ENCODE measurements around the gene NBL1. TPM values are rescaled to one million over a fixed set of nuclear protein-coding genes. Genes with fewer than 3 reads are reported as not detected.

The NBL1 gene
- total and polyA plus RNA-seq, 4 experiments from 2014 or later: 8.9 to 24.6 (median 17.4) TPM

GRCh38 chr1:19690342-19690741, 46.2 kb downstream of the NBL1 start:
- no peak for DNase-seq
- Histone ChIP-seq H3K27me3 (ENCODE audit: insufficient read depth, low read length) (no peaks in the 10 kb centered on the region), H3K4me1 (ENCODE audit: insufficient read depth, low read length) (peaks cover 48% of the 10 kb centered on the region), H3K4me3 (ENCODE audit: low read length in 2 of 2) (no peak overlapping the region), H3K36me3 (ENCODE audit: insufficient read depth, low read length) (no peaks in the 10 kb centered on the region), H3K27ac (ENCODE audit: low read depth, low read length) (no peak overlapping the region), H3K9me3 (ENCODE audit: control insufficient read depth in 1 of 2, low read length in 2 of 2) (no peaks in the 10 kb centered on the region)
- Mint-ChIP-seq H3K36me3 (peaks cover 42 to 54% of the 10 kb centered on the region in 2 donors), H3K4me1 (peaks cover 26 to 56% (median 40%) of the 10 kb centered on the region in 4 donors), H3K27ac (peak overlapping the region; percentile 7 to 95 (median 80)), H3K4me3 (peak overlapping the region in 4 of 8 donors; percentile 8 to 68 (median 36)), H3K27me3 (no peaks in the 10 kb centered on the region), H3K9me3 (peaks cover 0 to 9% (median 3%) of the 10 kb centered on the region in 8 donors)
- intact Hi-C loops (cut with micrococcal nuclease): no loop called here
- CTCF ChIA-PET (ENCODE audit: partially characterized antibody): interaction anchor here (0.8 to 3.9 kb wide), 2 partner anchors 13 to 28 kb away, joined by 3 to 18 read pairs; no protein-coding TSS in a partner anchor
- POLR2A ChIA-PET (ENCODE audit: partially characterized antibody): no interaction called here

- peaks cover 53 to 56% of the 10 kb centered on the region in 2 donors for H3K36me3 Mint-ChIP-seq
Observed at GRCh38 chr1:19694298-19694697, 50.2 kb downstream of the NBL1 start.

GRCh38 chr1:19695772-19696171, 51.7 kb downstream of the NBL1 start:
- H3K4me1 Mint-ChIP-seq: peaks cover 0 to 13% (median 9%) of the 10 kb centered on the region in 4 donors
- Histone ChIP-seq H3K4me1 (ENCODE audit: insufficient read depth, low read length) (no peaks in the 10 kb centered on the region), H3K27me3 (ENCODE audit: insufficient read depth, low read length) (no peaks in the 10 kb centered on the region), H3K4me3 (ENCODE audit: low read length in 2 of 2) (no peak overlapping the region), H3K36me3 (ENCODE audit: insufficient read depth, low read length) (no peaks in the 10 kb centered on the region), H3K9me3 (ENCODE audit: control insufficient read depth in 1 of 2, low read length in 2 of 2) (no peaks in the 10 kb centered on the region), H3K27ac (ENCODE audit: low read depth, low read length) (no peak overlapping the region)
- DNase-seq: no peak
- CTCF ChIA-PET (ENCODE audit: partially characterized antibody): interaction anchor here (1.3 to 1.5 kb wide), 3 partner anchors 8 to 35 kb away, joined by 3 to 6 read pairs (median 4); no protein-coding TSS in a partner anchor
- H3K27me3 Mint-ChIP-seq: no peaks in the 10 kb centered on the region
- peaks cover 0 to 3% (median 0%) of the 10 kb centered on the region in 8 donors for H3K9me3 Mint-ChIP-seq
- peak overlapping the region in 1 of 7 donors; percentile 42 for H3K27ac Mint-ChIP-seq
- no peak overlapping the region for H3K4me3 Mint-ChIP-seq
- POLR2A ChIA-PET (ENCODE audit: partially characterized antibody): no interaction called here
- intact Hi-C loops (cut with micrococcal nuclease): no loop called here
- H3K36me3 Mint-ChIP-seq: peaks cover 48 to 57% of the 10 kb centered on the region in 2 donors

More at GRCh38 chr1:19694298-19694697, 50.2 kb downstream of the NBL1 start:
- Histone ChIP-seq H3K9me3 (ENCODE audit: control insufficient read depth in 1 of 2, low read length in 2 of 2) (no peaks in the 10 kb centered on the region), H3K27ac (ENCODE audit: low read depth, low read length) (no peak overlapping the region), H3K27me3 (ENCODE audit: insufficient read depth, low read length) (no peaks in the 10 kb centered on the region), H3K4me1 (ENCODE audit: insufficient read depth, low read length) (peaks cover 14% of the 10 kb centered on the region), H3K36me3 (ENCODE audit: insufficient read depth, low read length) (no peaks in the 10 kb centered on the region), H3K4me3 (ENCODE audit: low read length in 2 of 2) (no peak overlapping the region)
- CTCF ChIA-PET (ENCODE audit: partially characterized antibody): interaction anchor here (0.9 to 2.5 kb wide), 2 partner anchors 9 to 10 kb away, joined by 3 to 7 read pairs; no protein-coding TSS in a partner anchor
- no peak for DNase-seq
- H3K4me1 Mint-ChIP-seq: peaks cover 6 to 27% (median 16%) of the 10 kb centered on the region in 4 donors
- POLR2A ChIA-PET (ENCODE audit: partially characterized antibody): interaction anchor here (0.6 kb wide), 1 partner anchor 390 kb away, joined by 3 read pairs; no protein-coding TSS in a partner anchor
- peaks cover 0 to 9% (median 3%) of the 10 kb centered on the region in 8 donors for H3K9me3 Mint-ChIP-seq
- no peak overlapping the region for H3K4me3 Mint-ChIP-seq
- intact Hi-C loops (cut with micrococcal nuclease): no loop called here
- H3K27me3 Mint-ChIP-seq: no peaks in the 10 kb centered on the region
- peak overlapping the region in 1 of 7 donors; percentile 52 for H3K27ac Mint-ChIP-seq

- Mint-ChIP-seq H3K27ac (no peak overlapping the region), H3K4me1 (peaks cover 0 to 6% (median 1%) of the 10 kb centered on the region in 4 donors), H3K27me3 (no peaks in the 10 kb centered on the region), H3K36me3 (peaks cover 38 to 50% of the 10 kb centered on the region in 2 donors), H3K9me3 (no peaks in the 10 kb centered on the region), H3K4me3 (no peak overlapping the region)
- Histone ChIP-seq H3K4me3 (ENCODE audit: low read length in 2 of 2) (no peak overlapping the region), H3K27me3 (ENCODE audit: insufficient read depth, low read length) (no peaks in the 10 kb centered on the region), H3K4me1 (ENCODE audit: insufficient read depth, low read length) (no peaks in the 10 kb centered on the region), H3K9me3 (ENCODE audit: control insufficient read depth in 1 of 2, low read length in 2 of 2) (no peaks in the 10 kb centered on the region), H3K36me3 (ENCODE audit: insufficient read depth, low read length) (no peaks in the 10 kb centered on the region), H3K27ac (ENCODE audit: low read depth, low read length) (no peak overlapping the region)
- CTCF ChIA-PET (ENCODE audit: partially characterized antibody): interaction anchor here (1.0 to 1.5 kb wide), 3 partner anchors 9 to 36 kb away, joined by 3 to 4 read pairs (median 4); no protein-coding TSS in a partner anchor
- POLR2A ChIA-PET (ENCODE audit: partially characterized antibody): no interaction called here
- DNase-seq: no peak
- intact Hi-C loops (cut with micrococcal nuclease): no loop called here
Observed at GRCh38 chr1:19696820-19697219, 52.7 kb downstream of the NBL1 start.

GRCh38 chr1:19698181-19698580, 54.1 kb downstream of the NBL1 start:
- Histone ChIP-seq H3K4me3 (ENCODE audit: low read length in 2 of 2) (no peak overlapping the region), H3K27ac (ENCODE audit: low read depth, low read length) (no peak overlapping the region), H3K36me3 (ENCODE audit: insufficient read depth, low read length) (no peaks in the 10 kb centered on the region), H3K4me1 (ENCODE audit: insufficient read depth, low read length) (no peaks in the 10 kb centered on the region), H3K9me3 (ENCODE audit: control insufficient read depth in 1 of 2, low read length in 2 of 2) (no peaks in the 10 kb centered on the region), H3K27me3 (ENCODE audit: insufficient read depth, low read length) (no peaks in the 10 kb centered on the region)
- H3K27me3 Mint-ChIP-seq: no peaks in the 10 kb centered on the region
- ChIA-PET POLR2A (ENCODE audit: partially characterized antibody) (no interaction called here), CTCF (ENCODE audit: partially characterized antibody) (no interaction called here)
- H3K4me1 Mint-ChIP-seq: peaks cover 0 to 3% (median 0%) of the 10 kb centered on the region in 4 donors
- no peak overlapping the region for H3K4me3 Mint-ChIP-seq
- H3K9me3 Mint-ChIP-seq: no peaks in the 10 kb centered on the region
- peak overlapping the region in 1 of 7 donors; percentile 40 for H3K27ac Mint-ChIP-seq
- DNase-seq: no peak
- intact Hi-C loops (cut with micrococcal nuclease): no loop called here
- H3K36me3 Mint-ChIP-seq: peaks cover 33 to 44% of the 10 kb centered on the region in 2 donors

GRCh38 chr1:19700079-19700777, 56.1 kb downstream of the NBL1 start:
- intact Hi-C loops (cut with micrococcal nuclease): no loop called here
- H3K27me3 ChIP-seq (ENCODE audit: insufficient read depth, low read length): no peaks in the 10 kb centered on the region
- H3K27ac ChIP-seq (ENCODE audit: low read depth, low read length): no peak overlapping the region
- H3K36me3 Mint-ChIP-seq: peaks cover 18 to 34% of the 10 kb centered on the region in 2 donors
- POLR2A ChIA-PET (ENCODE audit: partially characterized antibody): no interaction called here
- H3K9me3 ChIP-seq (ENCODE audit: control insufficient read depth in 1 of 2, low read length in 2 of 2): no peaks in the 10 kb centered on the region
- H3K4me1 Mint-ChIP-seq: peaks cover 2 to 13% (median 8%) of the 10 kb centered on the region in 4 donors
- no peaks in the 10 kb centered on the region for H3K36me3 ChIP-seq (ENCODE audit: insufficient read depth, low read length)
- H3K27me3 Mint-ChIP-seq: no peaks in the 10 kb centered on the region
- H3K4me3 ChIP-seq (ENCODE audit: low read length in 2 of 2): no peak overlapping the region
- no peaks in the 10 kb centered on the region for H3K9me3 Mint-ChIP-seq
- peaks cover 8% of the 10 kb centered on the region for H3K4me1 ChIP-seq (ENCODE audit: insufficient read depth, low read length)
- DNase-seq: no peak
- H3K27ac Mint-ChIP-seq: peak overlapping the region in 3 of 7 donors; percentile 37 to 52 (median 41)
- H3K4me3 Mint-ChIP-seq: no peak overlapping the region
- CTCF ChIA-PET (ENCODE audit: partially characterized antibody): interaction anchor here (1.1 kb wide), 1 partner anchor 39 kb away, joined by 4 read pairs; no protein-coding TSS in a partner anchor

- Mint-ChIP-seq H3K4me3 (no peak overlapping the region), H3K36me3 (peaks cover 17 to 21% of the 10 kb centered on the region in 2 donors), H3K9me3 (no peaks in the 10 kb centered on the region), H3K4me1 (peaks cover 2 to 13% (median 8%) of the 10 kb centered on the region in 4 donors), H3K27me3 (no peaks in the 10 kb centered on the region), H3K27ac (no peak overlapping the region)
- ChIA-PET POLR2A (ENCODE audit: partially characterized antibody) (no interaction called here), CTCF (ENCODE audit: partially characterized antibody) (interaction anchor here (1.1 to 6.5 kb wide), 8 partner anchors 8 to 42 kb away, joined by 3 to 177 read pairs (median 10); partner anchors contain the start of gene HTR6)
- Histone ChIP-seq H3K9me3 (ENCODE audit: control insufficient read depth in 1 of 2, low read length in 2 of 2) (no peaks in the 10 kb centered on the region), H3K36me3 (ENCODE audit: insufficient read depth, low read length) (no peaks in the 10 kb centered on the region), H3K4me1 (ENCODE audit: insufficient read depth, low read length) (peaks cover 8% of the 10 kb centered on the region), H3K27me3 (ENCODE audit: insufficient read depth, low read length) (no peaks in the 10 kb centered on the region), H3K27ac (ENCODE audit: low read depth, low read length) (no peak overlapping the region), H3K4me3 (ENCODE audit: low read length in 2 of 2) (no peak overlapping the region)
- no peak for DNase-seq
- intact Hi-C loops (cut with micrococcal nuclease): no loop called here
Observed at GRCh38 chr1:19703280-19703679, 59.2 kb downstream of the NBL1 start.

Data from CD4-positive, alpha-beta memory T cell (primary cell).